CD4-positive, CD25-positive, alpha-beta regulatory T cell (primary cell): ENCODE results near the gene HTR3B. TPM values are rescaled to one million over a fixed set of nuclear protein-coding genes. Genes with fewer than 3 reads are reported as not detected.

Experiments used
- ATAC-seq, 2 donors: fragments of 150-1000 bp; cut with Tn5 transposase; one replicate each; pipeline ENCODE4 v1.10.0; 2021; ENCODE audit warnings: low read depth in 2 of 2, moderate number of reproducible peaks in 2 of 2, moderate library complexity in 1 of 2
- DNase-seq, 3 donors: peaks; one replicate each; pipeline versions ENCODE4 v3.0.0 to v3.0.0-alpha.2; 2012 to 2022; ENCODE audit warnings: mixed read lengths in 1 of 3
- H3K27ac ChIP-seq: one replicate; pipeline ENCODE4 v1.7.0; 2013; ENCODE audit warnings: mild to moderate bottlenecking, low read length; ENCODE audit not compliant: insufficient read depth, poor library complexity, severe bottlenecking
- H3K27me3 ChIP-seq: one replicate; pipeline ENCODE4 v1.7.0; 2013; ENCODE audit warnings: low read length; ENCODE audit not compliant: control insufficient read depth, insufficient read depth
- H3K36me3 ChIP-seq: one replicate; pipeline ENCODE4 v1.7.0; 2013; ENCODE audit warnings: mild to moderate bottlenecking, low read length, moderate library complexity; ENCODE audit not compliant: control insufficient read depth, insufficient read depth
- H3K4me1 ChIP-seq: 2 replicates; pipeline ENCODE4 v1.7.0; 2013; ENCODE audit warnings: mild to moderate bottlenecking, low read length; ENCODE audit not compliant: insufficient read depth, control insufficient read depth, poor library complexity, severe bottlenecking
- H3K4me3 ChIP-seq: one replicate; pipeline ENCODE4 v1.7.0; 2013; ENCODE audit warnings: low read depth, mild to moderate bottlenecking, low read length, moderate library complexity
- H3K9me3 ChIP-seq, 2 experiments: 1 replicate in 1 of 2; 2 replicates in 1 of 2; pipeline ENCODE4 v1.7.0; 2013; ENCODE audit warnings: low read length in 2 of 2, mild to moderate bottlenecking in 1 of 2, moderate library complexity in 1 of 2; ENCODE audit not compliant: control insufficient read depth in 2 of 2
- H3K27ac Mint-ChIP-seq, 3 donors: one replicate each; pipeline ENCODE4 v1.8.0; 2020 to 2022; ENCODE audit warnings: mild to moderate bottlenecking in 3 of 3, mixed read lengths in 3 of 3, moderate library complexity in 2 of 3
- H3K27me3 Mint-ChIP-seq: one replicate; pipeline ENCODE4 v1.8.0; 2022; ENCODE audit warnings: mild to moderate bottlenecking, mixed read lengths
- H3K36me3 Mint-ChIP-seq: one replicate; pipeline ENCODE4 v1.8.0; 2020; ENCODE audit warnings: mixed read lengths
- H3K4me1 Mint-ChIP-seq, 4 donors: one replicate each; pipeline ENCODE4 v1.8.0; 2020 to 2022; ENCODE audit warnings: mixed read lengths in 4 of 4, mild to moderate bottlenecking in 1 of 4
- H3K4me3 Mint-ChIP-seq, 4 donors: one replicate each; pipeline ENCODE4 v1.8.0; 2020 to 2022; ENCODE audit warnings: mild to moderate bottlenecking in 4 of 4, mixed read lengths in 4 of 4, moderate library complexity in 3 of 4
- H3K9me3 Mint-ChIP-seq, 7 donors: one replicate each; pipeline ENCODE4 v1.8.0; 2020 to 2022; ENCODE audit warnings: mixed read lengths in 7 of 7, mild to moderate bottlenecking in 3 of 7, moderate library complexity in 2 of 7
- polyA plus RNA-seq, 4 donors: library from polyadenylated mRNA; unstranded; fragments of 300-500 nt; fragmentation: Illumina TruSeq; gene quantifications; one replicate each; pipeline ENCODE4 v1.2.3, GENCODE V29; 2021
- total RNA-seq: library from RNA; stranded (reverse); gene quantifications from one replicate; pipeline ENCODE4 v1.2.3, GENCODE V29; 2022

HTR3B gene
- total and polyA plus RNA-seq, 5 donors from 2014 or later = not detected

- Mint-ChIP-seq H3K27me3 (peaks cover 14% of the 10 kb centered on the region), H3K36me3 (no peaks in the 10 kb centered on the region), H3K9me3 (no peaks in the 10 kb centered on the region), H3K4me3 (no peak overlapping the region), H3K4me1 (no peaks in the 10 kb centered on the region), H3K27ac (no peak overlapping the region)
- DNase-seq (no peak), ATAC-seq (no peak)
- Histone ChIP-seq H3K27ac (no peak overlapping the region), H3K9me3 (no peaks in the 10 kb centered on the region), H3K36me3 (no peaks in the 10 kb centered on the region), H3K27me3 (no peaks in the 10 kb centered on the region), H3K4me3 (no peak overlapping the region), H3K4me1 (no peaks in the 10 kb centered on the region)
Measured at GRCh38 chr11:113888848-113889247, 15.7 kb upstream of the HTR3B start.

GRCh38 chr11:113894421-113894996 is 10.1 kb upstream of the HTR3B start:
- Histone ChIP-seq H3K27me3 (peaks cover 2% of the 10 kb centered on the region), H3K4me3 (no peak overlapping the region), H3K9me3 (no peaks in the 10 kb centered on the region), H3K36me3 (no peaks in the 10 kb centered on the region), H3K4me1 (no peaks in the 10 kb centered on the region), H3K27ac (no peak overlapping the region)
- no peak overlapping the region for H3K4me3 Mint-ChIP-seq
- ATAC-seq (no peak), DNase-seq (no peak)
- no peaks in the 10 kb centered on the region for H3K36me3 Mint-ChIP-seq
- peaks cover 8% of the 10 kb centered on the region for H3K27me3 Mint-ChIP-seq
- no peaks in the 10 kb centered on the region for H3K9me3 Mint-ChIP-seq
- peaks cover 0 to 4% (median 1%) of the 10 kb centered on the region in 4 donors for H3K4me1 Mint-ChIP-seq
- H3K27ac Mint-ChIP-seq = no peak overlapping the region

- no peaks in the 10 kb centered on the region for H3K4me1 ChIP-seq
- H3K27me3 ChIP-seq = peaks cover 2% of the 10 kb centered on the region
- H3K36me3 Mint-ChIP-seq = no peaks in the 10 kb centered on the region
- peaks cover 8% of the 10 kb centered on the region for H3K27me3 Mint-ChIP-seq
- peaks cover 0 to 4% (median 1%) of the 10 kb centered on the region in 4 donors for H3K4me1 Mint-ChIP-seq
- no peak overlapping the region for H3K27ac ChIP-seq
- no peaks in the 10 kb centered on the region for H3K36me3 ChIP-seq
- DNase-seq = no peak
- no peak overlapping the region for H3K27ac Mint-ChIP-seq
- no peak overlapping the region for H3K4me3 Mint-ChIP-seq
- no peak overlapping the region for H3K4me3 ChIP-seq
- no peaks in the 10 kb centered on the region for H3K9me3 ChIP-seq
- no peaks in the 10 kb centered on the region for H3K9me3 Mint-ChIP-seq
- no peak for ATAC-seq
Measured at GRCh38 chr11:113895367-113896155, 9.0 kb upstream of the HTR3B start.

GRCh38 chr11:113896156-113896879 is 8.3 kb upstream of the HTR3B start:
- DNase-seq (peak in 2 of 3 donors; percentile 31 to 45), ATAC-seq (peak in 1 of 2 donors; percentile 66)
- Histone ChIP-seq H3K27ac (no peak overlapping the region), H3K4me1 (no peaks in the 10 kb centered on the region), H3K4me3 (no peak overlapping the region), H3K27me3 (peaks cover 2% of the 10 kb centered on the region), H3K9me3 (no peaks in the 10 kb centered on the region), H3K36me3 (no peaks in the 10 kb centered on the region)
- H3K27ac Mint-ChIP-seq = peak overlapping the region in 1 of 3 donors; percentile 2
- H3K9me3 Mint-ChIP-seq = no peaks in the 10 kb centered on the region
- H3K27me3 Mint-ChIP-seq = peaks cover 8% of the 10 kb centered on the region
- H3K36me3 Mint-ChIP-seq = no peaks in the 10 kb centered on the region
- H3K4me1 Mint-ChIP-seq = peaks cover 0 to 4% (median 1%) of the 10 kb centered on the region in 4 donors
- H3K4me3 Mint-ChIP-seq = no peak overlapping the region

GRCh38 chr11:113901141-113901540 is 3.5 kb upstream of the HTR3B start:
- Mint-ChIP-seq H3K9me3 (no peaks in the 10 kb centered on the region), H3K4me3 (no peak overlapping the region), H3K27ac (no peak overlapping the region), H3K36me3 (no peaks in the 10 kb centered on the region), H3K27me3 (peaks cover 30% of the 10 kb centered on the region), H3K4me1 (peaks cover 0 to 4% (median under 1%) of the 10 kb centered on the region in 4 donors)
- no peak overlapping the region for H3K4me3 ChIP-seq
- no peaks in the 10 kb centered on the region for H3K36me3 ChIP-seq
- H3K27ac ChIP-seq = no peak overlapping the region
- no peaks in the 10 kb centered on the region for H3K4me1 ChIP-seq
- DNase-seq (no peak), ATAC-seq (no peak)
- peaks cover 2% of the 10 kb centered on the region for H3K27me3 ChIP-seq
- H3K9me3 ChIP-seq = no peaks in the 10 kb centered on the region

- Histone ChIP-seq H3K4me1 (no peaks in the 10 kb centered on the region), H3K4me3 (no peak overlapping the region), H3K27me3 (peaks cover 3% of the 10 kb centered on the region), H3K36me3 (no peaks in the 10 kb centered on the region), H3K9me3 (no peaks in the 10 kb centered on the region), H3K27ac (no peak overlapping the region)
- ATAC-seq (no peak), DNase-seq (no peak)
- H3K27ac Mint-ChIP-seq = no peak overlapping the region
- H3K4me1 Mint-ChIP-seq = no peaks in the 10 kb centered on the region
- no peak overlapping the region for H3K4me3 Mint-ChIP-seq
- H3K36me3 Mint-ChIP-seq = no peaks in the 10 kb centered on the region
- no peaks in the 10 kb centered on the region for H3K9me3 Mint-ChIP-seq
- H3K27me3 Mint-ChIP-seq = peaks cover 47% of the 10 kb centered on the region
Measured at GRCh38 chr11:113906038-113906437, 1.4 kb downstream of the HTR3B start.

- H3K4me3 ChIP-seq = no peak overlapping the region
- no peak overlapping the region for H3K4me3 Mint-ChIP-seq
- H3K9me3 Mint-ChIP-seq = no peaks in the 10 kb centered on the region
- H3K27me3 Mint-ChIP-seq = peaks cover 50% of the 10 kb centered on the region
- H3K4me1 Mint-ChIP-seq = no peaks in the 10 kb centered on the region
- H3K9me3 ChIP-seq = no peaks in the 10 kb centered on the region
- H3K36me3 ChIP-seq = no peaks in the 10 kb centered on the region
- DNase-seq = no peak
- no peaks in the 10 kb centered on the region for H3K4me1 ChIP-seq
- ATAC-seq = no peak
- H3K36me3 Mint-ChIP-seq = no peaks in the 10 kb centered on the region
- no peak overlapping the region for H3K27ac ChIP-seq
- no peak overlapping the region for H3K27ac Mint-ChIP-seq
- H3K27me3 ChIP-seq = peaks cover 3% of the 10 kb centered on the region
Measured at GRCh38 chr11:113906516-113906915, 1.9 kb downstream of the HTR3B start.
